DOHH2 (cell line): ENCODE measurements around the gene RBPJ.

Source experiments
- CTCF ChIP-seq: fragments of 200-600 bp; sonication (generic); IDR thresholded peaks from one replicate; pipeline ENCODE4 v1.5.1; 2014; ENCODE audit warnings: antibody characterized with exemption, mild to moderate bottlenecking, low read depth, low read length; ENCODE audit not compliant: poor library complexity, severe bottlenecking
- EZH2phosphoT487 ChIP-seq: fragments of 200-600 bp; sonication (generic); IDR thresholded peaks from 2 replicates; pipeline ENCODE4 v1.6.1; 2017; ENCODE audit warnings: borderline replicate concordance, mild to moderate bottlenecking, antibody characterized with exemption, low read length, moderate library complexity, mixed read lengths

DNA sequence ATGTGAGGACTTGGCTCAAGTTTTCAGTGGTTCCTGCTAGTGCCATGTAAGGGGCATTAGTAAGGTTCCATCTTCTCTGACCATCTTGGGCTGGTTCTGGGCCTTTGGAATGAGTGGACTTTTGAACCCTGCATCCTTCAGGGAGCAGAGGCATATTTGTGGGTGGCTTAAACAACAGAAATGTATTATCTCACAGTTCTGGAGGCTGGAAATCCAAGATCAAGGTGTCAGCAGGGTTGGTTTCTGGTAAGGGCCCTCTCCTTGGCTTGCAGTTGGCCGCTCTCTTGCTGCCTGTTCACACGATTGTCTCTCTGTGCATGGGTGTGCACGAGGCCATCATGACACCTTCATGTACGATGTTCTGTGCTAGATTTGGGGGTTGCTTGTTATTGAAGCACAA lies 148.2 kb downstream of the RBPJ start:
- TF ChIP-seq CTCF (no peak), EZH2phosphoT487 (no peak)
